ENCODE data around the gene IGFALS. TPM values are rescaled to one million over a fixed set of nuclear protein-coding genes. Genes with fewer than 3 reads are reported as not detected.

IGFALS gene
- total RNA-seq, 4 donors from 2014 or later, result 0.59 to 0.69 (median 0.64) TPM

GRCh38 chr16:1816396-1817275 lies 23.1 kb upstream of the IGFALS start:
- no peak overlapping the region for H3K4me3 ChIP-seq (ENCODE audit: low read depth, poor library complexity, severe bottlenecking)
- intact Hi-C loops (cut with DNase I; ENCODE audit: low total_unique reads), result no loop called here
- 94% methylated on average over 29 to 38 of the region's 40 CpGs for whole genome bisulfite sequencing, 2 donors
- DNase-seq (ENCODE audit: low spot score in 2 of 2), result no peak
- TF ChIP-seq, protein P1, sequence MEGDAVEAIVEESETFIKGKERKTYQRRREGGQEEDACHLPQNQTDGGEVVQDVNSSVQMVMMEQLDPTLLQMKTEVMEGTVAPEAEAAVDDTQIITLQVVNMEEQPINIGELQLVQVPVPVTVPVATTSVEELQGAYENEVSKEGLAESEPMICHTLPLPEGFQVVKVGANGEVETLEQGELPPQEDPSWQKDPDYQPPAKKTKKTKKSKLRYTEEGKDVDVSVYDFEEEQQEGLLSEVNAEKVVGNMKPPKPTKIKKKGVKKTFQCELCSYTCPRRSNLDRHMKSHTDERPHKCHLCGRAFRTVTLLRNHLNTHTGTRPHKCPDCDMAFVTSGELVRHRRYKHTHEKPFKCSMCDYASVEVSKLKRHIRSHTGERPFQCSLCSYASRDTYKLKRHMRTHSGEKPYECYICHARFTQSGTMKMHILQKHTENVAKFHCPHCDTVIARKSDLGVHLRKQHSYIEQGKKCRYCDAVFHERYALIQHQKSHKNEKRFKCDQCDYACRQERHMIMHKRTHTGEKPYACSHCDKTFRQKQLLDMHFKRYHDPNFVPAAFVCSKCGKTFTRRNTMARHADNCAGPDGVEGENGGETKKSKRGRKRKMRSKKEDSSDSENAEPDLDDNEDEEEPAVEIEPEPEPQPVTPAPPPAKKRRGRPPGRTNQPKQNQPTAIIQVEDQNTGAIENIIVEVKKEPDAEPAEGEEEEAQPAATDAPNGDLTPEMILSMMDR (IDR thresholded peaks at IDR 0.05), result no peak
- TF ChIP-seq POLR2A (IDR thresholded peaks at IDR 0.05), result no peak

- 92 to 93% methylated on average over 11 of the region's 11 CpGs for WGBS, 2 donors
- DNase-seq (ENCODE audit: low spot score in 2 of 2), result no peak
- intact Hi-C loops (cut with DNase I; ENCODE audit: low total_unique reads), result no loop called here
- H3K4me3 ChIP-seq (ENCODE audit: low read depth, poor library complexity, severe bottlenecking), result no peak overlapping the region
- TF ChIP-seq, protein P1 (IDR thresholded peaks at IDR 0.05), result no peak
- no peak for TF ChIP-seq POLR2A (IDR thresholded peaks at IDR 0.05)
Observed at GRCh38 chr16:1815461-1815860, 22.0 kb upstream of the IGFALS start.

- TF ChIP-seq, protein P1 (IDR thresholded peaks at IDR 0.05), result no peak
- TF ChIP-seq POLR2A (IDR thresholded peaks at IDR 0.05), result no peak
- H3K4me3 ChIP-seq (ENCODE audit: low read depth, poor library complexity, severe bottlenecking), result no peak overlapping the region
- 16 to 24% methylated on average over 17 of the region's 17 CpGs for WGBS, 2 donors
- DNase-seq (ENCODE audit: low spot score in 2 of 2), result no peak
- intact Hi-C loops (cut with DNase I; ENCODE audit: low total_unique reads), result no loop called here
Observed at GRCh38 chr16:1812732-1813163, 19.2 kb upstream of the IGFALS start.

GRCh38 chr16:1810536-1810935 lies 17.0 kb upstream of the IGFALS start:
- TF ChIP-seq, protein P1 (IDR thresholded peaks at IDR 0.05), result no peak
- TF ChIP-seq POLR2A (IDR thresholded peaks at IDR 0.05), result no peak
- 96% methylated on average over 12 to 16 of the region's 16 CpGs for WGBS, 2 donors
- DNase-seq (ENCODE audit: low spot score in 2 of 2), result no peak
- intact Hi-C loops (cut with DNase I; ENCODE audit: low total_unique reads), result no loop called here
- no peak overlapping the region for H3K4me3 ChIP-seq (ENCODE audit: low read depth, poor library complexity, severe bottlenecking)

DNA sequence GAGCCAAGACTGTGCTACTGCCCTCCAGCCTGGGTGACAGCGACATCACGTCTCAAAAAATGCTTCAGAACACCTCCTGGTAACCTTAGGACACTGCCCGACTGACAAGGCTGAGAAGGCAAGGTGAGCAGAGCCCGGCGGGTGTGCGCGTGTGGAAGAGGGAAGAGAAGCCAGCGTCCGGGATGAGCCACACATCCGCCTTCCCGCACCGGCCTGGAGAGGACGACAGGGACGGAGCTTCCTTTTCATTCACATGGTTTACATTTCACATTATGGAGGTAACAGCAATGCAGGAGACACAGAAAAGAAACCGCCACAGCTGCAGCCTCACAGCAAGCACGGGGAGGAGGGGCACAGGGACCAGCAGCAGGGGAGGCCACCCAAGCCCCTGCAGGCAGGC lies 16.6 kb upstream of the IGFALS start:
- 94 to 96% methylated on average over 16 of the region's 16 CpGs for WGBS, 2 donors
- TF ChIP-seq POLR2A (IDR thresholded peaks at IDR 0.05), result no peak
- intact Hi-C loops (cut with DNase I; ENCODE audit: low total_unique reads), result no loop called here
- no peak overlapping the region for H3K4me3 ChIP-seq (ENCODE audit: low read depth, poor library complexity, severe bottlenecking)
- no peak for DNase-seq (ENCODE audit: low spot score in 2 of 2)

DNA sequence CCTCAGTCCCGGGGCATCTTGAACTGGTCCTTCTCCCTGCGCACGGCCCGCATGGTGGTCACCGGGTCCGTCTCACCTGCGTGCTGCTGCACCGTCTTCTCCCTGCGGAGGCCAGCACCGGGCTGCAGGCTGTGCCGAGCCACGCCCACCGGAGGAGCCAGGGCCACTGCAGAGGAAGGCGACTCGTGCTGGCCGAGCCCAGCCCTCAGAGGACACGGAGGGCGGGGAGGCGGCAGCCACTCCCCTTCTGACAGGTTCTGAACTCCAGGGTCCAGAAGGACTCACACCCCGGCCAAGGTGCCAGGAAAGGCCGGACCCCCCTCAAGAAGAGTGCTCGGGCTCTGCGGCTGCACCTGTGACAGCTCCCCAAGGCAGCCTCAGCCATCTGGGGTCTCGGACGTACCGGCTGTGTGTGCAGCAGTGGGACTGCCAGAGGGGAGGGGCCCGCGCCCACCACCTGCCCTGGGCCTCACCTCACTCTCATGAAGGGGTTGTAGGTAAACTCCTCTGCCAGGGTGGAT lies 15.8 kb upstream of the IGFALS start:
- H3K4me3 ChIP-seq (ENCODE audit: low read depth, poor library complexity, severe bottlenecking), result no peak overlapping the region
- TF ChIP-seq, protein P1 (IDR thresholded peaks at IDR 0.05), result no peak
- no peak for TF ChIP-seq POLR2A (IDR thresholded peaks at IDR 0.05)
- 76 to 81% methylated on average over 19 to 21 of the region's 28 CpGs for WGBS, 2 donors
- DNase-seq (ENCODE audit: low spot score in 2 of 2), result no peak
- intact Hi-C loops (cut with DNase I; ENCODE audit: low total_unique reads), result no loop called here

All from lower leg skin (tissue), 4 donors.